NOMO-1 (cell line): Measurements from ENCODE around the gene HPGDS.
"Not testable (repeated sequence)": the region's sequence is repeated elsewhere in the genome, so short reads cannot be mapped to it uniquely, and the experiment has no call there.

Experiments used
- DNase-seq, 2 experiments: peaks; one replicate each; lab custom pipeline; 2025; ENCODE audit not compliant: unreplicated experiment in 2 of 2; lab: John Stamatoyannopoulos, UW

HPGDS gene

DNA sequence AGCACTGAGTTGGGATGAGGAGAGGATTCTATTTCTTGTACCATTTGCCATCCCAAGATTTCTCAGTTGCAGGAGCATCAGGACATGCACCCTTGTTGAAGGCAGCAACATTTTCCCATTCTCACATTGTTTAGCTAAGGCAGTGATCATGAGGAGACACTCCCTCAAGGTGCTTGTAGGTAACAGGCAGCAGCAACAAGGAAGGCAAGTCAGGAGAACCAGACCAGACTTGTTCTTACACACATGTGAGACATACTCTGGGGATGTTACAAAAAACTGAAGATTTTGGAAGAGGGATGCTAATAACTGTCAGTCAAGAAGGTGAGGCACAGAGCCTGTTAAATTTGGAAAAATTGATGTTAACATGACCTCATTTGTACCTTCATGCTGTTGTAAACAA, 15.5 kb upstream of the HPGDS start:
- no peak for DNase-seq

DNA sequence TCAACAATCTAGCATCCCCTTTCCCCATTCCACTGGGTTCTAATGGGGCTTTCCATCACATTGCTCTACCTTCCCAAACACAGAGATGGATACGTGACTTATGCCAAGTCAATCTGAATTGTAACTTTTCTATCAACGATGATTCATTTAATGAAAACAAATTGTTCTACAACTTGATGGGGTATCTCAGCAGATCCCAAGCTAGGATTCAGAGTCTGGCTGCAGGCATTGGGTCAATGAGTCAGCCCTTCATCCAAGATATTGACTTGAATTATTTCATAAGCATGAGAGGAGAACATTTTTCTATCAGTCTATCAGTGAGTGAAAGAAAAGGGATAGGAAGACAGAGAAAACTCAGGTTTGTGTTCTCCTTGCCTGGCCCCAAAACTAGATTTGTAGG, 15.0 kb upstream of the HPGDS start:
- DNase-seq, result no peak

DNA sequence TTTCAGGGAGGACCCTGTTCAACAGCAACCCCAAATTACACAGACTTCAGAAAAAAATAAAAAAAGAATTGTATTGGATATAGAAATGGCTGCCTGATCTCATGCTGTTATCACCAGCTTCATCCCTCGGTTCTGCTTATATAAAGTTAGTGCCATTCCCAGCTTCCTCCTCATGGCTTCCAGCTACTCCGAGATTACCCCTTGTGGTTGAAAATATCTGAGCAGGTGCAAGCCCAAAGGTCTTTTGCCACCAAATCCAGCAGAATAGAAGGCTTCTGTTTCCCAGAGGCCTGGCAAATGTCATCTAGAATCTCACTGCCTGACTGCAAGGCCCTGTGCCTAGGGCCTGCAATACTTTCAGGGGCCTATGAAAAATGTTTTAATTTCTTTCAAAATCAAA, 13.8 kb upstream of the HPGDS start:
- DNase-seq, result no peak

DNA sequence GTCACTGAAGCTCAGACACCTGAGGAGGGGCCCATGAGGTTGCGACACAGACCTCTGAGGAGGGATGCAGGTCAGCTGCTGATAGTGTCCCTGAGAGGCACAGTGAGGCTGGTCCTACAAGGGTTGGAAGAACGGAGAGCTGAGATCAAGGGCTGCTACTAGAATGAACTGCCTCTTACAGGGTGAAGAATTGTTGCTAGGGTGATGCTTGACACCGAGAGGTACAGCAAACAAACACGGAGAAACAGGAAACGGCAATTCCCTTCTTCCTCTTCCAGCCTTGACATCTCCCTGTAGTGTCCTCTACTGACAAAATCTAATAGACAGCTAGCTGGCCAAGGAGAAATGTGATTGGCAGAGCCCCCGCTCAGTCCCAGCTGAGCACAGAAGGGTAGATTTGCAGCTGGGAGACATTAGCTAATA, 11.8 kb upstream of the HPGDS start:
- DNase-seq, result no peak

DNA sequence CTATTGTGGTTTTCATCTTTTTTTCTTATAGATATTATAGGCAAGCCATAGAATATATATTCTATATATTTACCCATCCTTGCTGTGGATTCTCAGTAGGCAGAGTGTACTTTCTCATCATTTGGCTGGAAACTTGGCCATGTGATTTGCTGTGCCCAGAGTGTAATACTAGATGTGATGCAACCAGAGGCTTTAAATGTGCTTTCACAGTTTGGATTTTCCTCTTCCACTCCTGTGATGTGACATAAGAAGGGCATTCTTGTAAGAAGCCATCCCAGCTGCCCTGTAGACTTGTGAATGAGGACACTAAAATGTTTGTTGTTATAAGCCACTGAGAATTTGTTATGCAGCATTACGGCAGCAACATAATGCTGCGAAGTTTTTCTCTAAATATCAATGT, 10.4 kb upstream of the HPGDS start:
- DNase-seq, result no peak

DNA sequence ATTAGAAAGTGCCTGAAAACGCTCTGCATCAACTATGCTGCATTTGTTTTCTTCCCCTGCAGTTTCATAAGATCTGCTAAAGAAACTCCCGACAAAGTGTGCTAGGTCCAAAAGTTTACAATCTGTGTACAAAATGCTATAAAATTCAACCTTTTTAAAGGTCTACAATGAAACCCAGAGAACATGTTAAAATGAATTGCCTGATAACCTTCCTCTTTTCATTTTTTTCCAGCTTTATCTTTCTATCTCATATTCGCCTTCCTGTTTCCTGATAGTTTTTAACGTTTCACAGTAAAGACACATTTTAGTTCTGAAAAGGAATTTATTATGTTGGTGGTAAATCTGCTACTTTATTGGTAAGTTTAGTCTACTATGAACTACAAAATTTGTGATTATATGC, 9.5 kb upstream of the HPGDS start:
- no peak for DNase-seq

DNA sequence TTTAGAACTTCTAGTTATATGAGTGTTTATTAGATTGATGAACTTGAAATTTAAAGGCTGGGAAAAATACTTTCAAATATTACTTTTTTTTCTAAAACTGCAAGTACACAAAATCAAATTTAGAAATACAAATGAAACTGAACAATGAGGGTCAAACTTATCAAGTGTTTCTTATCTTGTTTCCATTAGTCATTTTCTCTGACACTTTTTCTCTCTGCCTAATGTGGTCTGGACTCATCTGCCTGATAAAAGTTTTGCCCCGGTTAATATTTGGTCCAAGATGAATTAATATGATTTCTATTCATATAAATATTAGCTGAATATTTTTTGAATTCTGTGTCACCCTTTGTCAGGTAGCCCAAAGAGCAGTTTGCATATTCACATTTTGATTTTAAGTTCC, 8.7 kb upstream of the HPGDS start:
- DNase-seq, result no peak

DNA sequence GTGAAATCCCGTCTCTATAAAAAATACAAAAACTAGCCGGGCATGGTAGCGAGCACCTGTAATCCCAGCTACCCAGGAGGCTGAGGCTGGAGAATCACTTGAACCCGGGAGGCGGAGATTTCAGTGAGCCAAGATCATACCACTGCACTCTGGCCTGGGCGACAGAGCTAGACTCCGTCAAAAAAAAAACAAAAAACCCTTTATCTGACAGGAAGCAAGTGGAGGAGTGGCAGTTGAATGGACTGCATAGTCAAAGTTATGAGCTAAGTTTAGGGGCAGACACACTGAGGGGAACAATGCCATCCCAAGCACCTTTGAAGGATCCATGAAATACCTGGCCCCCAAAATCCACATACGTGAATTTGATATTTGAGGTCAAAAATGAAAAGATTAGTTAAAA, 7.5 kb upstream of the HPGDS start:
- no peak for DNase-seq

DNA sequence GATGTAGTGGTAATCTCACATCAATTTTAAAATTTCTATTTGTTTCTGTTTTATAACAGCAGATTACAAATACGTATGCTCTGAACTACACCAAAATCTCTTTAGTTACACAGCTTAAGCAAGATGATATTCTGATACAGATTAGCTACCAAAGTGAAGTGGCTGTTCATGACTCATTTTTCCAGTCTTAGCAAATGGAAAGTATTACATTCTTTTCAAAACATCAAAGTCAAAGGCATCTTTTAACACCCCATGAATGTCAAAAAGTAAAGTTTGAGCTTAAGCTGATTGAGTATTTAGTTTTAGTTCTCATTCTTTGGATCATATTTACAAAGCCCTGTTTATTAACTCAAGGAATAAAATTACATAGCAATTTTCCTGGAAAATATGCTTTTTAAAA, 6.6 kb upstream of the HPGDS start:
- DNase-seq, result no peak

DNA sequence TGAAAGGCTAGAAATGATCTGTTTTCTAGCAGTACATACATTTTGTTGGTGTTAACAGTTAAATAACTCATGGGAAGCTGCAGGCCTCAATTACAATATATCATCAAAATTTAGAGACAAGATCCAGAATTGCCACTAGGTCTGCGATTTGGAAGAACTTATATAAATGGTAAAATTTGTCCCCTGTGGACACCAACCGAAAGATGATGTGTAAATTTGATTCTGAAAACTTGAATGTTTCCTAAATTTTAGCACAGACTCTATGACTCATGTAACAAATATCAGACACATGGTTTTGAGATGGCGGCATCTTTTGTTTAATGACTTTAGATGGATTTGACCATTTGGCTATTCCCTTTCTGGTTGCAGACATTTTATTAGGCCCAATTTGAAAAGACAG, 6.0 kb upstream of the HPGDS start:
- no peak for DNase-seq

DNA sequence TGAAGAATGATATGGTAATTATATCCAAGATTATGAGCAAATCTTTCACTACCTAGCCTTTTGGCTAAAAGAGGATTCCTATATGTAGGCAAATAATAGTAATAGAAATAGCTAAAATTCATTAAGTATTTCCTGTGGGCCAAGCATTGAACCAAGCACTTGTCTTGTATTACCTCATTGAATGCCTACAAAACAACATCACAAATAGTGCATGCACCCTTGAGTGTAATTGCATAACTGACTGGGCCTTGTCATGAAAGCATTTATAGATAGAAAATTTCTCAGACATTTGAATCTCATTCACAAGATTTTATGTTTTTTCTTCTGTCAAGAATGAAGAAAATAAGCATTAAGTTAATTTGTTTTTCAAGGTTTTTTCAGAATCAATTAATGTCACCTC, 3.9 kb upstream of the HPGDS start:
- DNase-seq, result no peak

DNA sequence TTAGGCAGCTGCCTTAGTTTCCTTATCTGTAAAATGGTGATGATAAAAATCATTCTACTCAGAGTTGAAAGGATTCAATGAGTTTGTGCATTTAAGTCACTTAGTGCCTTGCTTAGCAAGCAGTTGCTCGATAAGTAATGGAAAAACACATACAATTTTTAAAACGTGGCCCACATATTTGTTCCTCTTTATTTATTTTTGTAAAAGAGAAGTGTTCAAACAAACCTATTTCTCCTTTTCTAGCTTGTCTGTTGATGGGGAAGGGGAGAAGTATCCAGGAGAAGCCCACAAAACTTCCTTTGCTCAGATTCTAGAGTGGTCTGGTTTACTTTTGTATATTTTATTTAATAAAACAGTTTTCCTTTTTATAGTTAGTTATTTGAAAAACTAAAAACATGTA, 3.3 kb upstream of the HPGDS start:
- no peak for DNase-seq

DNA sequence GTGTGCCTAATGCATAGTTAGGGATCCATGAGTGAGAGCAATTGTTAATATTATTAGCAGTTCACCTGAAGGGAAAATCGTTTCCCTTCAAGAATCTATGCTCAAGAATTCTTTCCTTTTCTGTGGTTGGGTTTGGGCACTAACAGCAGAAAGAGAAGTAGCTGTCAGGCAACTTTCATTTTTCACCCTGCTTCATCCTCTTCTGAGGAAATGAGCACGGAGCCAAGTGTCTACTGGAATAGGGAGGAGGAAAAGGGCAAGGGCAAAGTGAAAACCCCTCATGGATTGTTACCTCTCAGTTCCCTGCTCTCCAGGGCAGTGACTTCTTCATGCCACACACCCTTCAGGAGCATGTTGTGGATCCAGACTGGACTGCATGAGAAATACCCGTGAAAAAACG, 2.6 kb upstream of the HPGDS start:
- no peak for DNase-seq

DNA sequence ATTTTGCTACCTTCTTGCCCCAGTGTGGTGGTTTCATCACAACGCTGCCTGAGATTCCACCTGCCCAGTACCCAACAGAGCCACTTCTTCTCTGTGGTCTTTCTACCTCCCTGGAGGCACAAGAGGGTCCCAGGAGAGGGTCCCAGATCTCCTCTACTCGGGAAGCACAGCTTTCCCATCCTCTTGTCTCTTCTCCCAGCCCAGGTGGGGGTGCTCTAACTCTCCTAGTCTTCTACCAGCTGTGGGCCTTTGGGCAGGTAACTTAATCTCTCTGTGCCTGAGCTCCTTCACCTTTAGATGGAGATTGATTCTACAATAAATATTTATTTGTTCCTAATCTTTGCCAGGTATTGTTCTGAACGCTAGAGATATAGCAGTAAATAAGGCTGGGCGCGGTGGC, 1.8 kb upstream of the HPGDS start:
- DNase-seq, result no peak

DNA sequence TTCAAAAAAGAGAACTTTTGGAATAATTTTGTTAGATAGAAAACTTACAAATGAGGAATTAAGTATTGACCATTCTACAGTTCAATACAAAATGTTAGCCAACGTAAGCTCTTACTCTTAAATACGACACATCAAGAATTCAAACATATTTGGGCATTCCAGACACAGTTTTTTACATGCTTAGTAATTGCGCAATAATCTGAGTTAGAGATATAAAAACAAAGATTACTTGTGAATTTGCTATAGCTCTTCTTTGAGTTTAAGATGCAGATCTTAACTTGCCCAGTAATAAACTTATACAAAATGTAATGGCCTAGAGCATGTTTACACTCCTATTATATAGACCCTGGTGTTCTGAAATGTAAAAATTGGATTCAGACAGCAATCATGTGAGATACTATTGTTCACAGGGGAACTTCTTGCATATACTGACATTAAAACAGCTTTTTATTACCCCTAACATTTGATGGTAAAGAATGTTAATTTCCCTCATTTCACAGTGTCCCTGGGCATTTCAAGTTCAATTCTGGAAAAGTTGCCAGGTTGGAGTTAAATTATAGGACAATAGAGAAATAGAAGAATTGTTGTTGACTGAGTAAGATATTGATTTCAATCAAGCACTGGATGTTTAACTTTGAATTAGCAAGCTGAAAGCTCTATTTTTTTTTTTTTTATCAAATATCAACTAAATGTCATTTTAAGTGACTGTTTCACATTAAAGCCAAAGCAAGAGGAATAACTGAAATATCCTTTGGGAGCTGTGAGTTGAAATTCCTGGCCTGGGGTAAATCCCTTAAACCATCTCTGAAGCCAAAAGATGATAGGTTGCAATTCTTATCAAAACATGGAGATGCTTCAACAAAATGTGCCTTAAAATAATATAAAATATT, 910 bp downstream of the HPGDS start:
- no peak for DNase-seq

DNA sequence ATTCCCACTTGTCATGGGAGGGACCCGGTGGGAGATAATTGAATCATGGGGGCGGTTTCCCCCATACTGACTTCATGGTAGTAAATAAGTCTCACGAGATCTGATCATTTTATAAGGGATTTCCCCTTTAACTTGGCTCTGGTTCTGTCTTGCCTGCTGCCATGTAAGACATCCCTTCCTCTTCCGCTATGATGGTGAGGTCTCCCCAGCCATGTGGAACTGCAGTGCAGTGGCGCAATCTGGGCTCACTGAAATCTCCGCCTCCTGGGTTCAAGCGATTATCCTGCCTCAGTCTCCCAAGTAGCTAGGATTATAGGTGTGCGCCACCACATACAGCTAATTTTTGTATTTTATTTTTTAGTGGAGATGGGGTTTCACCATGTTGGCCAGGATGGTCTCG, 2.9 kb downstream of the HPGDS start:
- DNase-seq, result no peak

DNA sequence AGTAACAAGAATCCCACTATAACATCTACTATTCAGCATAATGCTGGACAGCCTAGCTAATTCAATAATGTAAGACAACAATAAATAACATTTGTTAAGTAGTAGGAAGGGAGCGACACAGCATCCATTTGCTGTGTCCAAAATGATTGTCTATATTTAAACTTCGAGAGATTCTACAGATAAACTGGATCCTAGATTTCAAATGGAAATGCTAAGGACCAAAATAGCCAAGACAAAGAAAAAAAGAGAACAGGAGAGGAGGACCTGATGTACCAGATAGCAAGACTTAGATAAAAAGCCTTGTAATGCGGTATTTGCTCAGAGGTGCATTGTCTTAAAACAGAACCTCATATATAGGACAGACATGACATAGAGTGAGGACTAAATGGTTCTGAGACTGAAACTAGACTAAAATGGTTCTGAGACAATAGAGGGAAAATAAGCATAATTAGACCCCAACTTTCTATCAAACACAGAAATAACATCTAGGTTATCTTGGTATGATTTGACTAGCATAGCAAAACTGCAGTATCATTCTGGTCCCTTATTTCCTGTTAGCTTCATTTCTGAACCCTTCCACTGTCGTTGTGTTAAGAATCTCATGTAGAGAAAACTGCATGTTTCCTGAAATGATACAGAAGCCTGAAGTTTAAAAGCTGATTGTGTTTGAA, 3.8 kb downstream of the HPGDS start:
- no peak for DNase-seq

DNA sequence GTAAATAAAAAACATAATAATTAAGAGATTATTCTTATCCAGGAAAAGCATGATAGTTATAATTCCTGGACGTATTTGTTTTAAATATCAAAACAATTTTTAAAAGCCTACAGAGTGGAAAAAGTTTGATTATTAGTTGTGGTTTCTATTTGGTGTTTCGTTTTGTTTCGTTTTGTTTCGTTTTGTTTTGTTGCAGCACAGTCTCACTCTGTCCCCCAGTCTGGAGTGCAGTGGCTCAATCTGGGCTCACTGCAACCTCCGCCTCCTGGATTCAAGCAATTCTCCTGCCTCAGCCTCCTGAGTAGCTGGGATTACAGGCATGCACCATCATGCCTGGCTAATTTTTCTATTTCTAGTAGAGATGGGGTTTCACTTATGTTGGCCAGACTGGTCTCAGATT, 5.8 kb downstream of the HPGDS start:
- DNase-seq, result not testable (repeated sequence)

DNA sequence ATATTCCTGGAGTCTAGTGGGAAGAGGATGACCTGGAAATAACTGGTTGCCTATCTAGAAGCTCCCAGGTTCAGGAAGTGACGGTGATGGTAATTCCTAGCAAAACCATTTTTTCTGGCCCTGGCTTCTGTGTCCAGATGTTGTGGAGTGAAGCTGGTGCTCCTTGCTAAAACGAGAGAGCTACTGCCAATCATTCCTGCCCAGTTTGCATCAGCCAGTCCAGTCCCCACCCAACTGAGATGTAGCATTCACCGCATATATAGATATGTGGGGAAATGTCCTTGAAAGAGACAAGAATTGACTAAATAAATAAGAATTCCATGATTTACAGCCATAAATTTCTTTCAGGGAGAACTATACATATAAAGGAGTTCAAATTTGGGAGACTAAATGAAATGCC, 6.3 kb downstream of the HPGDS start:
- DNase-seq, result no peak

DNA sequence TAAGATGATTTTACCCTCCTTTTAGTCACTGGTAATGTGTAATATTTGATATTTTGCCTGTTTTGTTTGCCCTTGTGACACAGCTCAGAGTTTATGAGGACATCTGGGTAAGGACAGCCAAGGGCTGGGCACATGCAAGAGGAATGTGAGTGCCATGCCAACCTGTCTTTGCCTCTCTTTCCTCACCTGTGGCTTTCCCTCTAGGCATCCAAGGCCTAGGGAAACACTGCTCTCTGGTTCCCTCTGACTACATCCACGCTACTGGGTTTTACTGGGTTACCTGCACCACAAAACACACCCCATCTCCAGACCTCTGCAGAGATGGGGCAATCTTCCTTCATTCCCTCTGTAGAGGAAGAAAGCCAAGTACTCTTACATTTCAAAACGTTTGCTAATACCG, 7.7 kb downstream of the HPGDS start:
- no peak for DNase-seq

DNA sequence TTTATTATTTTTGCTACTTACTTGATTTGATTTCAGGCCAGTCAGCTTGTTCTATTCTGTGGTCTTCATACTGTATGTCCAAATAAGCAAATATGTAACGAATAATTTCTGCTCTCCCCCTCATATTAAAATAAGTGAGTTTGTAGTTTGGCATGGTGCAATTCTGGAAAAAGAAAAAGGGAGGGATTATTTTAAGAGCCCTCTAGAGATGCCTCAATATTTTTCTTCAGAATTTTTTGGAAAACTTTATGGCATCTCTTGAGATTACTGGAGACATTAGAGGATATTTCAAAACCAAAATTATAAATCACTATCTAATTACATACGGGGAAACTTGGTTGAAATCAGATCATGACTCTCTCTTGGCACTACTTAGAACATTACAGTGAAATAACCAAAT, 8.2 kb downstream of the HPGDS start:
- no peak for DNase-seq

DNA sequence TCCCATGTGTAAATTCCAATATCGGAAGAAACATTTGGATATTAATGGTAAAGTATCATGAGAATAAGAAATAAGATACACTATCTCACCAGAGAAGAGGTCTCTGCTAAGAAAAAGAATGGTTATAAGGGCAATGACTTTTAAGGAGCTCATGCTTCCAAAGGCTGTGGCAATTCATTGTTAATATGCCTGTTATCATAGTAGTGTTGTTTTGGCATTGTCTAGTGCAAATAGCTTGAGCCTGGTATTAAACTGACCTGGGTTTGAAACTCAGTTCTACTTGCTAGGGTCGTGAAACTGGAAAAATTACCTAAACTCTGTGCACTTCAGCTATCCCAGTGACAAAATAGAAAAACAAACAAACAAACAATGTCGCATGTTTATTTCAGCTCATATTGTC, 8.8 kb downstream of the HPGDS start:
- DNase-seq, result no peak
